ENCODE data around the gene TELO2. TPM values are rescaled to one million over a fixed set of nuclear protein-coding genes. Genes with fewer than 3 reads are reported as not detected.
"Not testable (repeated sequence)": the region's sequence is repeated elsewhere in the genome, so short reads cannot be mapped to it uniquely, and the experiment has no call there.

Gene TELO2
- total RNA-seq, 4 donors from 2014 or later, result 22.2 to 98.1 (median 49.6) TPM

DNA sequence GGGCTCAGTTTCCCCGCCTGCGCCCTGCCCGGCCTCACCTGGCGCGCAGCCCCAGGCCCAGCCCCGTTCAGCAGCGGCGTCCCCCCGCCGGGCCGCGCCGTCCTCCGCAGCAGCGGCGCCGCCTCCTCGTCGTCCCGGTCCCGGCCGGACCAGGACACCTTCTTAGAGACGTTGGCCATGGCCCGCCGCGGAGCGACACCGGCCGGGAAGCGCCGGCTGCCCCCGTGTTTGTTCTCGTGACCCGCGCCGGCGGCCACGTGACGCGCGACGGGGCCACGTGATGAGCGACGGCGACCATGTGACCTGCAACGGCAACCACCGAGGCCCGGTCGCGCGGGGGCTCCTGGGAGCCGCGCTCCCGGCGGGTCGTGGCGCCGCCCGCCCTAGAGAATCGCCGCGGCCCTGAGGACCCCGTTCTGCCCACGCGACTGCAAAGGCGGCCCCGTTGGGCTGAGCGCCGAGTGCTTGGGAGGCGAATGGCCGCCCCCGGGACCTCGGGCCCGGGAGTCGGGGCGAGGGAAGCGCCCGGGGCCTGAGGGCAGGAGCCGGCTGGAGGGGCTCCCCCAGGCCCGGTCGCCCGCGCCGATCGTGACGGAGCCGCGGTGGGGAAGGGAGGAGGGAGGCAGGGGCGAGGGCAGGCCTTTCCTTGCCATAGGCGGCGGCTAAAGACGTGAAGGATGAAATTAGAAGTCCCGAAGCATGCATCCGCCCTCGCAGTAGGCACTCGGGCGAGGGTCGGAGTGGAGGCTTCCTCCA lies 18.2 kb upstream of the TELO2 start, which contains the start of gene CLCN7:
Gene CLCN7, minus strand, starts transcription at position 233 of the 756 bp plus-strand sequence. Its CDS starts 54 bp downstream, at position 179.
- 1 to 2% methylated on average over 9 to 77 of the region's 99 CpGs for WGBS, 2 donors (ENCODE audit: low coverage in 1 of 2)
- Histone ChIP-seq H3K27ac (peak within 1 kb of the TSS; percentile 89 to 94 (median 91)), H3K27me3 (no peaks in the 10 kb centered on the region), H3K4me3 (peak within 1 kb of the TSS; percentile 73 to 98 (median 86)), H3K36me3 (no peaks in the 10 kb centered on the region), H3K4me1 (peaks cover 13 to 37% (median 20%) of the 10 kb centered on the region in 4 donors), H3K9me3 (no peaks in the 10 kb centered on the region)
- intact Hi-C loops (cut with DNase I; ENCODE audit: low total_unique reads), result no loop called here
- in situ Hi-C loops (cut with MboI; ENCODE audit: low pct_ligation_motif_present in 1 of 4, low pct_unique_long_range_greater_than_20kb in 1 of 4, low sequenced_read_pairs in 3 of 4), result no loop called here
- TF ChIP-seq POLR2A (IDR thresholded peaks at IDR 0.05) (peak; percentile 93), EP300 (IDR thresholded peaks at IDR 0.05; ENCODE audit: low read depth) (no peak), POLR2AphosphoS5 (IDR thresholded peaks at IDR 0.05) (peak; percentile 89 to 94 (median 93))
- peak; percentile 93 for DNase-seq

DNA sequence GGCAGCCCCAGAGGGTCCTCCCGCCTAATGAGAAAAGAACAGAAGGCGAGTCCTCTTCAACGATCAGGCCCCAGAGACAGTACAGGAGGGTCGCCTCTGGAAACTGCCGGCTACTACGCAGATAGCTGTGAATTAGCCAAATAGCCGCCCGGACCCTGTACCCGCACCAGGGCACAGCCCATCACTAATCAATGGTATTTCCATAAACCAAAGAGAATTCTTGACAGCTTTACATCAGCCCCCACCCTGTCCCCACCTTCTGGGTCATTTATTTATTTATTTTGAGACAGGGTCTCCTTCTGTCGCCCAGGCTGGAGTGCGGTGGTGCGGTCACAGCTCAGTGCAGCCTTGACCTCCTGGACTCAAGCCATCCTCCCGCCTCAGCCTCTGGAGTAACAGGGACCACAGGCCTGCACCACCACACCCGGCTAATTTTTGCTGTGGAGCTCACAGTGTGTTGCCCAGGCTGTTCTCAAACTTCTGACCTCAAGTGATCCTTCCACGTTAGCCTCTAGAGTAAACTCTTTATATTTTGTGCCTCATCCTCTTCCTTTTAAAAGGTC lies 17.5 kb upstream of the TELO2 start:
- Histone ChIP-seq H3K9me3 (no peaks in the 10 kb centered on the region), H3K36me3 (no peaks in the 10 kb centered on the region), H3K4me1 (peaks cover 13 to 30% (median 20%) of the 10 kb centered on the region in 4 donors), H3K4me3 (peak overlapping the region; percentile 73 to 98 (median 86)), H3K27me3 (no peaks in the 10 kb centered on the region), H3K27ac (peak overlapping the region; percentile 89 to 94 (median 91))
- DNase-seq, result no peak
- no peak for TF ChIP-seq POLR2A (IDR thresholded peaks at IDR 0.05)
- TF ChIP-seq, protein P1, sequence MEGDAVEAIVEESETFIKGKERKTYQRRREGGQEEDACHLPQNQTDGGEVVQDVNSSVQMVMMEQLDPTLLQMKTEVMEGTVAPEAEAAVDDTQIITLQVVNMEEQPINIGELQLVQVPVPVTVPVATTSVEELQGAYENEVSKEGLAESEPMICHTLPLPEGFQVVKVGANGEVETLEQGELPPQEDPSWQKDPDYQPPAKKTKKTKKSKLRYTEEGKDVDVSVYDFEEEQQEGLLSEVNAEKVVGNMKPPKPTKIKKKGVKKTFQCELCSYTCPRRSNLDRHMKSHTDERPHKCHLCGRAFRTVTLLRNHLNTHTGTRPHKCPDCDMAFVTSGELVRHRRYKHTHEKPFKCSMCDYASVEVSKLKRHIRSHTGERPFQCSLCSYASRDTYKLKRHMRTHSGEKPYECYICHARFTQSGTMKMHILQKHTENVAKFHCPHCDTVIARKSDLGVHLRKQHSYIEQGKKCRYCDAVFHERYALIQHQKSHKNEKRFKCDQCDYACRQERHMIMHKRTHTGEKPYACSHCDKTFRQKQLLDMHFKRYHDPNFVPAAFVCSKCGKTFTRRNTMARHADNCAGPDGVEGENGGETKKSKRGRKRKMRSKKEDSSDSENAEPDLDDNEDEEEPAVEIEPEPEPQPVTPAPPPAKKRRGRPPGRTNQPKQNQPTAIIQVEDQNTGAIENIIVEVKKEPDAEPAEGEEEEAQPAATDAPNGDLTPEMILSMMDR (IDR thresholded peaks at IDR 0.05), result no peak
- no peak for TF ChIP-seq EP300 (IDR thresholded peaks at IDR 0.05; ENCODE audit: low read depth)
- TF ChIP-seq POLR2AphosphoS5 (IDR thresholded peaks at IDR 0.05), result no peak
- in situ Hi-C loops (cut with MboI; ENCODE audit: low pct_ligation_motif_present in 1 of 4, low pct_unique_long_range_greater_than_20kb in 1 of 4, low sequenced_read_pairs in 3 of 4), result no loop called here
- intact Hi-C loops (cut with DNase I; ENCODE audit: low total_unique reads), result no loop called here
- 45 to 69% methylated on average over 4 to 15 of the region's 15 CpGs for WGBS, 2 donors (ENCODE audit: low coverage in 1 of 2)

DNA sequence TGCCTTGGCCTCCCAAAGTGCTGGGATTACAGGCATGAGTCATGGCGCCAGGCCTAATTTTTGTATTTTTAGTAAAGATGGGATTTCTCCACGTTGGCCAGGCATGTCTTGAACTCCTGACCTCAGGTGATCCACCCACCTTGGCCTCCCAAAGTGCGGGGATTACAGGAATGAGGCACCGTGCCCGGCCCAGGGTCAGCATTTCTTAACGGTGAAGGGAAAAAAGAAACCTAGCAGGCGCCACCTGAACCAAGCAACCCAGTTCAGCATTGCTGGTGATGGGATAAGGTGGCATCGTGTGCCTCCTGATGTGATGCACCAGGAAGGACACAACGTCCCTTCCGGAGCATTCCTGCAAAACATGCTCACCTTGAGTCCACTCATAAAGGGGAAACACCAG lies 16.1 kb upstream of the TELO2 start:
- Histone ChIP-seq H3K27me3 (no peaks in the 10 kb centered on the region), H3K36me3 (no peaks in the 10 kb centered on the region), H3K9me3 (no peaks in the 10 kb centered on the region), H3K4me1 (peaks cover 13 to 21% (median 17%) of the 10 kb centered on the region in 4 donors), H3K27ac (no peak overlapping the region), H3K4me3 (no peak overlapping the region)
- no peak for DNase-seq
- in situ Hi-C loops (cut with MboI; ENCODE audit: low pct_ligation_motif_present in 1 of 4, low pct_unique_long_range_greater_than_20kb in 1 of 4, low sequenced_read_pairs in 3 of 4), result no loop called here
- WGBS, 2 donors (ENCODE audit: low coverage in 1 of 2), result 94 to 100% methylated on average over 3 to 10 of the region's 10 CpGs
- TF ChIP-seq, protein P1 (IDR thresholded peaks at IDR 0.05), result no peak
- no peak for TF ChIP-seq POLR2A (IDR thresholded peaks at IDR 0.05)
- no peak for TF ChIP-seq POLR2AphosphoS5 (IDR thresholded peaks at IDR 0.05)
- TF ChIP-seq EP300 (IDR thresholded peaks at IDR 0.05; ENCODE audit: low read depth), result no peak
- intact Hi-C loops (cut with DNase I; ENCODE audit: low total_unique reads), result no loop called here

DNA sequence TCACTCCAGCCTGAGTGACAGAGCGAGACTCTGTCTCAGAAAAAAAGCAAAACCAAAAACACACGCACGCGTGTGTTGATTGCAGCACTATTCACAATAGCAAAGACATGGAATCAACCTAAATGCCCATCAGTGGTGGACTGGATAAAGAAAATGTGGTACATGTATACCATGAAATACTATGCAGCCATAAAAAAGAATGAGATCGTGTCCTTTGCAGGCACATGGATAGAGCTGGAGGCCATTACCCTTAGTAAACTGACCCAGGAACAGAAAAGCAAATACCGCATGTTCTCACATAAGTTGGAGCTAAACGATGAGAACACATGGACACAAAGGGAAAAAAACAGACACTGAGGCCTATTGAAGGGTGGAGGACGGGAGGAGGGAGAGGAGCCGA lies 14.2 kb upstream of the TELO2 start:
- H3K4me1 ChIP-seq, result peaks cover 10 to 15% (median 10%) of the 10 kb centered on the region in 4 donors
- H3K9me3 ChIP-seq; intact Hi-C loops (cut with DNase I; ENCODE audit: low total_unique reads); H3K4me3 ChIP-seq; DNase-seq; in situ Hi-C loops (cut with MboI; ENCODE audit: low pct_ligation_motif_present in 1 of 4, low pct_unique_long_range_greater_than_20kb in 1 of 4, low sequenced_read_pairs in 3 of 4); H3K27me3 ChIP-seq; H3K36me3 ChIP-seq; H3K27ac ChIP-seq: not testable (repeated sequence)
- 94 to 95% methylated on average over 8 to 9 of the region's 9 CpGs for WGBS, 2 donors (ENCODE audit: low coverage in 1 of 2)
